Stomach (tissue), 9 donors: Measurements from ENCODE around the gene CFHR2. TPM values are rescaled to one million over a fixed set of nuclear protein-coding genes. Genes with fewer than 3 reads are reported as not detected.
"Not testable (repeated sequence)": the region's sequence is repeated elsewhere in the genome, so short reads cannot be mapped to it uniquely, and the experiment has no call there.

ENCODE experiments used
- DNase-seq, 2 donors: peaks; one replicate each; pipeline versions ENCODE4 v3.0.0 to v3.0.0-alpha.2; 2013 to 2019
- H3K27ac ChIP-seq, 5 donors: fragments of 200-600 bp in 4 of 5; sonication (generic) in 4 of 5; one replicate each; pipeline ENCODE4 v1.5.1; 2013 to 2019; ENCODE audit warnings: mild to moderate bottlenecking in 1 of 5, moderate library complexity in 1 of 5
- H3K27me3 ChIP-seq, 3 donors: fragments of 200-600 bp; sonication (generic); one replicate each; pipeline ENCODE4 v1.5.1; 2017 to 2019; ENCODE audit warnings: mixed run types in 1 of 3
- H3K36me3 ChIP-seq, 4 donors: fragments of 200-600 bp; sonication (generic); 1 replicate in 3 of 4; 2 replicates in 1 of 4; pipeline ENCODE4 v1.5.1; 2016 to 2019
- H3K4me1 ChIP-seq, 4 donors: fragments of 200-600 bp; sonication (generic); one replicate each; pipeline ENCODE4 v1.5.1; 2016 to 2019
- H3K4me3 ChIP-seq, 4 donors: fragments of 200-600 bp; sonication (generic) in 3 of 4; one replicate each; pipeline ENCODE4 v1.5.1; 2016 to 2019; ENCODE audit warnings: mild to moderate bottlenecking in 1 of 4
- H3K9me3 ChIP-seq, 4 donors: fragments of 200-600 bp; sonication (generic); one replicate each; pipeline ENCODE4 v1.5.1; 2016 to 2019
- EP300 ChIP-seq: sonication (generic); formaldehyde crosslinking; IDR thresholded peaks from one replicate; pipeline ENCODE4 v1.6.1; 2017; ENCODE audit warnings: antibody characterized with exemption
- POLR2A ChIP-seq, 4 donors: fragments of 450-650 bp; IDR thresholded peaks; one replicate each; pipeline ENCODE4 v1.6.1; 2016; ENCODE audit warnings: antibody characterized with exemption in 4 of 4, control low read depth in 2 of 4, mild to moderate bottlenecking in 1 of 4, moderate library complexity in 1 of 4
- POLR2AphosphoS5 ChIP-seq, 3 donors: sonication (generic); formaldehyde crosslinking; IDR thresholded peaks; one replicate each; pipeline ENCODE4 v1.6.1; 2016; ENCODE audit warnings: antibody characterized with exemption in 3 of 3
- WGBS, 5 donors: extraction: QIAGEN DNeasy Blood & Tissue Kit in 3 of 5; methylation state at CpG; one replicate each; pipeline versions ENCODE4 v1.1.5 to v1.1.7; 2013 to 2018; 5-methylcytosine and 5-hydroxymethylcytosine counted together
- intact Hi-C: fragments of 100-400 bp; cut with DNase I; formaldehyde crosslinking; loops from one replicate; pipeline ENCODE4 v1.15.1; 2023; ENCODE audit warnings: low total_unique reads
- polyA plus RNA-seq, 3 donors: library from polyadenylated mRNA; stranded (reverse); fragments of 200-250 nt; gene quantifications; one replicate each; pipeline ENCODE4 v1.2.3, GENCODE V29; 2013
- total RNA-seq, 5 donors: library from RNA; depleted of rRNA; stranded (reverse); fragments of >200 nt; gene quantifications; one replicate each; pipeline versions ENCODE4 v1.1.0 to v1.2.3, GENCODE V29; 2014 to 2016
- TF ChIP-seq, protein P1 (sequence below), 7 experiments: fragments of 450-650 bp in 4 of 7; fragments of 200-600 bp in 3 of 7; sonication (generic) in 3 of 7; IDR thresholded peaks; one replicate each; pipeline ENCODE4 v1.5.1; 2016 to 2019; ENCODE audit warnings: antibody characterized with exemption in 7 of 7, control low read depth in 2 of 7, mild to moderate bottlenecking in 1 of 7
- donor health status: healthy with polysubstance abuse.
- donor health status: Bipolar disorder and iron deficiency.
- donor health status: healthy.

Gene CFHR2
- total and polyA plus RNA-seq, 8 donors: not detected

DNA sequence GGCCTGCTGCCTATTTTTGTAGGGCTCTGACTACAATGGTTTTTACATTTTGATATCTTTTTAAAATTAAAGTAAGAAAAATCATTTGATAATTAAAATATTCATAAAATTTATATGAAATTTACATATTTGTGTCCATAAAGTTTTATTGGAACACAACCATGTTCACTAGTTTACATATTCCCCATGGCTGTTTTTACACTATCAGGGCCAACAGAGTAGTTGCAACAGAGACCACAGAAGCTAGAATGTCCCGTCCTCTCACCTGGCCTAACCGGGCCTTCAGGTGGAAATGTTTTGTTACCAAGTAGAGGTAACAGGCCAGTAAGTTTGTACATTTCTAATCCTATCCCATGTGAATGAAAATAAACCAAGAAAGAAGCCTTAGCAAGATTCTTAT, 10.7 kb upstream of the CFHR2 start:
- intact Hi-C loops: not testable (repeated sequence)

DNA sequence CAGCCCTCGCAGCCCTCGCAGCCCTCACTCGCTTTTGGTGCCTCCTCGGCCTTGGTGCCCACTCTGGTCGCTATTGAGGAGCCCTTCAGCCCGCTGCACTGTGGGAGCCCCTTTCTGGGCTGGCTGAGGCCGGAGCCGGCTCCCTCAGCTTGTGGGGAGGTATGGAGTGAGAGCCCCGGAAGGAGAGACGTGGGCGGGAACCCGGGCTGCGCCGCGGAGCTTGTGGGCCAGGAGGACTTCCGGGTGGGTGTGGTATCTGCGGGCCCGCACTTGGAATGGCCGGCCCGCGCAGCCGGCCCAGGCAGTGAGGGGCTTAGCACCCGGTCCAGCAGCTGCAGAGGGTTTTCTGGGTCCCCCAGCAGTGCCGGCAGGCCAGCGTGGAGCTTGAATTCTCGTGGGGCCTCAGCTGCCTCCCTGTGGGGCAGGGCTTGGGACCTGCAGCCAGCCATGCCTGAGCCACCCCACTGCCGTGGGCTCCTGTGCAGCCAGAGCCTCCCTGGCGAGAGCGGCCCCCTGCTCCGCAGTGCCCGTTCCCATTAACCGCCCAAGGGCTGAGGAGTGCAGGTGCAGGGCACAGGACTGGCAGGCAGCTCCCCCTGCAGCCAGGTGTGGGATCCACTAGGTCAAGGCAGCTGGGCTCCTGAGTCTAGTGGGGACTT, 9.9 kb upstream of the CFHR2 start:
- intact Hi-C loops: no loop called here
- Histone ChIP-seq H3K27me3 (no peaks in the 10 kb centered on the region), H3K27ac (no peak overlapping the region), H3K36me3 (no peaks in the 10 kb centered on the region), H3K4me1 (no peaks in the 10 kb centered on the region), H3K9me3 (peaks cover 0 to 8% (median 2%) of the 10 kb centered on the region in 4 donors), H3K4me3 (no peak overlapping the region)
- DNase-seq: no peak
- TF ChIP-seq EP300: no peak
- WGBS, 5 donors: 88 to 95% (median 88%) methylated on average over 18 to 32 of the region's 32 CpGs

More for the DNA sequence above, 10.7 kb upstream of the CFHR2 start:
- DNase-seq, H3K4me3 ChIP-seq, H3K4me1 ChIP-seq, H3K36me3 ChIP-seq, H3K27ac ChIP-seq, H3K9me3 ChIP-seq, H3K27me3 ChIP-seq: not testable (repeated sequence)
- WGBS, 5 donors: 92 to 94% (median 93%) methylated on average over 2 of the region's 2 CpGs

DNA sequence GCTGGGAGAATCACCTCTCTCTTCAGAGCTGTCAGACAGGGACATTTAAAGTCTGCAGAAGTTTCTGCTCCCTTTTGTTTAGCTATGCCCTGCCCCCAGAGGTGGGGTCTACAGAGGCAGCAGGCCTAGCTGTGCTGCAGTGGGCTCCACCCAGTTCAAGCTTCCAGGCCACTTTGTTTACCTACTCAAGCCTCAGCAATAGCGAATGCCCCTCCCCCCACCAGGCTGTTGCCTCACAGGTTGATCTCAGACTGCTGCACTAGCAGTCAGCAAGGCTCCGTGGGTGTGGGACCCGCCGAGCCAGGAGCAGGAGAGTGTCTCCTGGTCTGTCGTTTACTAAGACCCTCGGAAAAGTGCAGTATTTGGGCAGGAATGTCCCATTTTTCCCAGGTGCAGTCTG, 2.1 kb upstream of the CFHR2 start:
- H3K4me1 ChIP-seq, intact Hi-C loops, H3K27me3 ChIP-seq, H3K4me3 ChIP-seq, H3K9me3 ChIP-seq, DNase-seq, H3K27ac ChIP-seq, H3K36me3 ChIP-seq: not testable (repeated sequence)
- 45 to 62% (median 45%) methylated on average over 6 of the region's 6 CpGs for WGBS, 5 donors

DNA sequence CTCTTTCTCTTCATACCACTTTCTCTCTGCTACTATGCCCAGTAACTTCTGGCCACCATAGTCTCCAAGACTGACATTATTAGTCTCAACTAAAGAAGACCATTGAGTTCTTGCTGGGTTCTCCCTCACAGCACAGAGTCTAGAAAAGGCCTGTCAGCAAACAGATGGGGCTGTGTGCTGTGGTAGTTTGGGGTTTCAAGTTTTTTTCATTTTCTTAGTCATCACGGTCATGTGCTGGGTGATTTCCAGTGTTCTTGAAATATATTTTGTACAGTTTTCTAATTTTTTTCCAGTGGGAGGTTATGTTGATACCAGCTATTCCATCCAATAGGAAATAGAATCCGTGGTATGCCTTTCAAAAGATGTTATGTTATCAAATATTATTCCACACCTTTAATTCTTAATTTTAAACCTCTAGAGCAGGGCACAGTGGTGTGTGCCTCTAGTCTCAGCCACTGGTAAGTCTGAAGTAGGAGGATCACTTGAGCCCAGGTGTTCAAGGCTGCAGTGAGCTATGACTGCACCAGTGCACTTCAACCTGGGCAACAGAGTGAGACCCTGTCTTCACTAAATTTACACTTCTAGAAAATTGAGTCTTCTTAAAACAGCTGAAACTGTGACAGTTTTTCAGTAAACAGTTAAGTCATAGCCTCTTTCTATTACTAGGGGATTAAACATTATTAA, 8.3 kb downstream of the CFHR2 start:
- intact Hi-C loops: no loop called here
- Histone ChIP-seq H3K4me3 (no peak overlapping the region), H3K27me3 (no peaks in the 10 kb centered on the region), H3K36me3 (no peaks in the 10 kb centered on the region), H3K27ac (no peak overlapping the region), H3K9me3 (no peaks in the 10 kb centered on the region), H3K4me1 (no peaks in the 10 kb centered on the region)
- DNase-seq: no peak
- 60 to 78% (median 66%) methylated on average over 2 of the region's 2 CpGs for WGBS, 5 donors
- TF ChIP-seq EP300 (no peak), POLR2AphosphoS5 (IDR thresholded peaks at IDR 0.05) (no peak), POLR2A (IDR thresholded peaks at IDR 0.05) (no peak)
- TF ChIP-seq, protein P1, sequence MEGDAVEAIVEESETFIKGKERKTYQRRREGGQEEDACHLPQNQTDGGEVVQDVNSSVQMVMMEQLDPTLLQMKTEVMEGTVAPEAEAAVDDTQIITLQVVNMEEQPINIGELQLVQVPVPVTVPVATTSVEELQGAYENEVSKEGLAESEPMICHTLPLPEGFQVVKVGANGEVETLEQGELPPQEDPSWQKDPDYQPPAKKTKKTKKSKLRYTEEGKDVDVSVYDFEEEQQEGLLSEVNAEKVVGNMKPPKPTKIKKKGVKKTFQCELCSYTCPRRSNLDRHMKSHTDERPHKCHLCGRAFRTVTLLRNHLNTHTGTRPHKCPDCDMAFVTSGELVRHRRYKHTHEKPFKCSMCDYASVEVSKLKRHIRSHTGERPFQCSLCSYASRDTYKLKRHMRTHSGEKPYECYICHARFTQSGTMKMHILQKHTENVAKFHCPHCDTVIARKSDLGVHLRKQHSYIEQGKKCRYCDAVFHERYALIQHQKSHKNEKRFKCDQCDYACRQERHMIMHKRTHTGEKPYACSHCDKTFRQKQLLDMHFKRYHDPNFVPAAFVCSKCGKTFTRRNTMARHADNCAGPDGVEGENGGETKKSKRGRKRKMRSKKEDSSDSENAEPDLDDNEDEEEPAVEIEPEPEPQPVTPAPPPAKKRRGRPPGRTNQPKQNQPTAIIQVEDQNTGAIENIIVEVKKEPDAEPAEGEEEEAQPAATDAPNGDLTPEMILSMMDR (IDR thresholded peaks at IDR 0.05): no peak

DNA sequence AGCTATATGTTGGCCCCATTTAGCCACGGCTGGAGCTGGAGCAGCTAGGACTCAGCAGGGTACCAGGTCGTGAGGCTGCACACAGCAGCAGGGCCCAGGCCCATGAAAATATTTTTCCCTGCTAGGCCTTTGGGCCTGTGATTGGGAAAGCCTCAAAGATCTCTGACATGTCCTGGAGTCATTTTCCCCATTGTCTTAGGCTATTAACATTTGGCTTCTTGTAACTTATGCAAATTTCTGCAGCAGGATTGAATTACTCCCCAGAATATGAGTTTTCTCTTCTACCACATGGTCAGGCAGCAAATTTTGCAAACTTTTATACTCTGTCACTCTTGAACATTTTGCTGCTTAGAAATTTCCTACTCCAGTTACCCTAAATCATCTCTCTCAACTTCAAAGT, 11.2 kb downstream of the CFHR2 start:
- TF ChIP-seq EP300: no peak
- TF ChIP-seq, protein P1 (IDR thresholded peaks at IDR 0.05): no peak
- TF ChIP-seq POLR2AphosphoS5 (IDR thresholded peaks at IDR 0.05): no peak
- TF ChIP-seq POLR2A (IDR thresholded peaks at IDR 0.05): no peak
- no peaks in the 10 kb centered on the region for H3K27me3 ChIP-seq
- no peaks in the 10 kb centered on the region for H3K4me1 ChIP-seq
- no peak overlapping the region for H3K27ac ChIP-seq
- 55 to 78% (median 63%) methylated on average over 2 of the region's 2 CpGs for WGBS, 5 donors
- intact Hi-C loops: no loop called here
- DNase-seq: no peak
- no peaks in the 10 kb centered on the region for H3K36me3 ChIP-seq
- no peak overlapping the region for H3K4me3 ChIP-seq
- H3K9me3 ChIP-seq: no peaks in the 10 kb centered on the region

DNA sequence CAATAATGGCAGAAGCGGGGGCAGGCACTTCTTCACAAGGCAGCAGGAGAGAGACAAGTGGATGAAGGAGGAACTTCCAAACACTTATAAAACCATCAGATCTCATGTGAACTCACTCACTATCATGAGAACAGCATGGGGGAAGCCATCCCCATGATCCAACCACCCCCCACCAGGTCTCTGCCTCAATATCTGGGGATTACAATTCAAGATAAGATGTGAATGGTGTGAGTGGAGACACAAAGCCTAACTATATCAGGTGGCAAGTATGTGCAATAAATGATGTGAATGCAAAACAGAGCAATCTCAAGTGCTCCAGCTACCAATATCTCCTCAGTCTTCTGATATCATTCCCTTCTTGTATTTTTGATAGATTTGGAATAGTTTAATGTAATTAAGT, 12.4 kb downstream of the CFHR2 start:
- no peak for TF ChIP-seq EP300
- intact Hi-C loops: no loop called here
- H3K9me3 ChIP-seq: no peaks in the 10 kb centered on the region
- H3K36me3 ChIP-seq: no peaks in the 10 kb centered on the region
- no peaks in the 10 kb centered on the region for H3K27me3 ChIP-seq
- no peak for DNase-seq
- 89 to 100% (median 93%) methylated on average over 1 of the region's 1 CpG for WGBS, 5 donors
- no peak overlapping the region for H3K4me3 ChIP-seq
- H3K4me1 ChIP-seq: no peaks in the 10 kb centered on the region
- H3K27ac ChIP-seq: no peak overlapping the region
